Chondrocyte (in vitro differentiated cells): Measurements from ENCODE around the gene PODN. TPM values are rescaled to one million over a fixed set of nuclear protein-coding genes. Genes with fewer than 3 reads are reported as not detected.

Experiments used
- DNase-seq: peaks from one replicate; pipeline ENCODE4 v3.0.0; 2021; ENCODE audit warnings: mixed read lengths, low spot score
- H3K27ac Mint-ChIP-seq: one replicate; pipeline ENCODE4 v1.8.0; 2021; ENCODE audit warnings: mild to moderate bottlenecking, moderate library complexity, mixed read lengths; ENCODE audit not compliant: unreplicated experiment
- H3K27me3 Mint-ChIP-seq: 2 replicates; pipeline ENCODE4 v1.8.0; 2021; ENCODE audit warnings: low read depth, mixed read lengths
- H3K36me3 Mint-ChIP-seq: 2 replicates; pipeline ENCODE4 v1.8.0; 2021; ENCODE audit warnings: low read depth, mixed read lengths
- H3K4me1 Mint-ChIP-seq: 2 replicates; pipeline ENCODE4 v1.8.0; 2021; ENCODE audit warnings: low read depth, mild to moderate bottlenecking, mixed read lengths
- H3K4me3 Mint-ChIP-seq: one replicate; pipeline ENCODE4 v1.8.0; 2021; ENCODE audit warnings: mild to moderate bottlenecking, moderate library complexity, mixed read lengths; ENCODE audit not compliant: unreplicated experiment
- H3K9me3 Mint-ChIP-seq: 2 replicates; pipeline ENCODE4 v1.8.0; 2021; ENCODE audit warnings: low read depth, mixed read lengths
- total RNA-seq: library from RNA; stranded (reverse); gene quantifications from 3 replicates; pipeline ENCODE4 v1.2.1, GENCODE V29; 2021
- TF ChIP-seq, protein P1 (sequence below): fragments of 200-600 bp; sonication (generic); IDR thresholded peaks from 2 replicates; pipeline ENCODE4 v1.5.0; 2021; ENCODE audit warnings: antibody characterized with exemption, mild to moderate bottlenecking, moderate library complexity

Gene PODN
- total RNA-seq, 1 donor from 2014 or later, result 9.2 TPM

DNA sequence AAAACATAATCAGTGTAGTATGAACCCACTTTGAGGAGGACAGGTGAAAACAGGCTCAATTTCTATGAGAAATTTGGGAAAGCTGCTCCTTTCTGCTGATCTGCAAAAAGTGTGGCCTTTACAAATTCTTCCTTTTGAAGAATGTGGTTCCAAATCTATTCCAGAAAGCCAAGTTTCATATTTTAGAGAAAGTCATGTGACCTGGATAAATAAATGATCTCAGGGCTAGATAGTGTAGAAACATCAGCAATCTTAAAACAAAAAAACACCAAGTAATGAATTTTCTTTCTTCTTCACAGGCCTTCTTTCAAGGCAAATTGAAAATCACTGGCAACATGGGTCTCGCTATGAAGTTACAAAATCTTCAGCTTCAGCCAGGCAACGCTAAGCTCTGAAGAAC is 11.7 kb upstream of the PODN start:
- Mint-ChIP-seq H3K27ac (peak overlapping the region; percentile 47), H3K4me1 (peaks cover 41% of the 10 kb centered on the region), H3K9me3 (no peaks in the 10 kb centered on the region), H3K36me3 (peaks cover 29% of the 10 kb centered on the region), H3K27me3 (no peaks in the 10 kb centered on the region), H3K4me3 (no peak overlapping the region)
- no peak for DNase-seq
- TF ChIP-seq, protein P1, sequence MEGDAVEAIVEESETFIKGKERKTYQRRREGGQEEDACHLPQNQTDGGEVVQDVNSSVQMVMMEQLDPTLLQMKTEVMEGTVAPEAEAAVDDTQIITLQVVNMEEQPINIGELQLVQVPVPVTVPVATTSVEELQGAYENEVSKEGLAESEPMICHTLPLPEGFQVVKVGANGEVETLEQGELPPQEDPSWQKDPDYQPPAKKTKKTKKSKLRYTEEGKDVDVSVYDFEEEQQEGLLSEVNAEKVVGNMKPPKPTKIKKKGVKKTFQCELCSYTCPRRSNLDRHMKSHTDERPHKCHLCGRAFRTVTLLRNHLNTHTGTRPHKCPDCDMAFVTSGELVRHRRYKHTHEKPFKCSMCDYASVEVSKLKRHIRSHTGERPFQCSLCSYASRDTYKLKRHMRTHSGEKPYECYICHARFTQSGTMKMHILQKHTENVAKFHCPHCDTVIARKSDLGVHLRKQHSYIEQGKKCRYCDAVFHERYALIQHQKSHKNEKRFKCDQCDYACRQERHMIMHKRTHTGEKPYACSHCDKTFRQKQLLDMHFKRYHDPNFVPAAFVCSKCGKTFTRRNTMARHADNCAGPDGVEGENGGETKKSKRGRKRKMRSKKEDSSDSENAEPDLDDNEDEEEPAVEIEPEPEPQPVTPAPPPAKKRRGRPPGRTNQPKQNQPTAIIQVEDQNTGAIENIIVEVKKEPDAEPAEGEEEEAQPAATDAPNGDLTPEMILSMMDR, result no peak

DNA sequence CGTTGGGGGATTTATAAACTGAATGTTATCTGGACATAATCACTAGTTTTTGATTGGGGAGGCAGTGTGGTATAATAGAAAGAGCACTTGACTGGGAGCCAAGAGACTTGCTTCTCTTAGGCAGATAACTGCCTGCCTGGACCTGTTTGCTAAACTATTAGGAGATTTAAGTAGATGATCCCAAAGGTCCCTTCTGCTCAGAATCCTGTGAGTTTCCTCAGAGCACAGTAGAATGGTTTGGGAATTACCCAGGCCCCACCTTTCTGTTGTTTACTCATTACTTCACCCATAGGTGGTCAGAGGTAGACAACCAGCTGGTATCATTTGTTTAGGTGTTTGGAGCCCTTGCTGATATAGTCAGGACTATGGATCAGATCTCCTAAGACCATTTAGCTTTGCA is 10.3 kb upstream of the PODN start:
- Mint-ChIP-seq H3K27me3 (no peaks in the 10 kb centered on the region), H3K9me3 (no peaks in the 10 kb centered on the region), H3K27ac (no peak overlapping the region), H3K36me3 (peaks cover 29% of the 10 kb centered on the region), H3K4me1 (peaks cover 40% of the 10 kb centered on the region), H3K4me3 (no peak overlapping the region)
- no peak for DNase-seq
- TF ChIP-seq, protein P1, result no peak

DNA sequence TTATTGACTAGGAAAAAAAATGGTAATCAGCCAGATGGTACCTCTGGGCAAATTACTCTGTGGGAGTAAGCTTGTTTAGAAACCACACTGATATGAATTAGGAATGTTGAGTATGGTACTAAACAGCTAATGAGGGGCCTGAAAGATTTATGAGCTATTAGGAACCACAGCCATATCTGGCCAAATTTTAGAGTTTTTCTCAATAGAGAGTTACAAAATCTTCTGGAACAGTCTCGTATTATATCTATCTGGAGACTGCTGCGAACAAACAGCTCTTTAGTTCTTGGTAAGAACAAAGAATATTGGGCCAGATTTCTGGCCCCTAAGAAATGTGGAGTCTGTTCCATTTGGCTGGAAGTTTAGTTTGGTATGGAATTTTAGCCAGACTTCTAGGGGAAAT is 4.9 kb upstream of the PODN start:
- no peaks in the 10 kb centered on the region for H3K9me3 Mint-ChIP-seq

DNA sequence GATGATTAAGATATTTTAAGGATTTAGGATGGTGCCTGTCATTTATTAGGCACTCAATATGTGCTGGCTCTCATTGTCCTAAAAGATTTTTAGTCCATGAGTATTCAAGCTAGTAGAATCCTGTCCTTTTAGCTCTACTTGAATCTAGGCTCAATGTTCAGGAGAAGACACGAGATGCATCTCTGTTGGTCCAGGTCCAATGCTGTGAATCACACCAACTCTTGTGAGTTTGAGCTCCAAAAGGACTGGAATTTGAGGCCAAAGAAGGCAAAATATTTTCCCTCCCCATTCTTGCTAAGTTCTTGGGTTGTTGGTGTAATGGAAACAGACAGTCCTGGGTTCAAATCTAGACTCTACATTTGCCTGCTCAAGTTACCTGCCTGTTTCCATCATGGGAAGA is 1.4 kb upstream of the PODN start:
- Mint-ChIP-seq H3K27me3 (no peaks in the 10 kb centered on the region), H3K4me1 (peaks cover 10% of the 10 kb centered on the region), H3K4me3 (no peak overlapping the region), H3K9me3 (no peaks in the 10 kb centered on the region), H3K36me3 (peaks cover 1% of the 10 kb centered on the region), H3K27ac (no peak overlapping the region)
- TF ChIP-seq, protein P1, result no peak
- DNase-seq, result no peak

More for the DNA sequence above, 4.9 kb upstream of the PODN start:
- peaks cover 10% of the 10 kb centered on the region for H3K4me1 Mint-ChIP-seq
- H3K4me3 Mint-ChIP-seq, result no peak overlapping the region
- TF ChIP-seq, protein P1, result no peak
- H3K27ac Mint-ChIP-seq, result no peak overlapping the region
- peaks cover 20% of the 10 kb centered on the region for H3K36me3 Mint-ChIP-seq
- no peak for DNase-seq
- H3K27me3 Mint-ChIP-seq, result no peaks in the 10 kb centered on the region

DNA sequence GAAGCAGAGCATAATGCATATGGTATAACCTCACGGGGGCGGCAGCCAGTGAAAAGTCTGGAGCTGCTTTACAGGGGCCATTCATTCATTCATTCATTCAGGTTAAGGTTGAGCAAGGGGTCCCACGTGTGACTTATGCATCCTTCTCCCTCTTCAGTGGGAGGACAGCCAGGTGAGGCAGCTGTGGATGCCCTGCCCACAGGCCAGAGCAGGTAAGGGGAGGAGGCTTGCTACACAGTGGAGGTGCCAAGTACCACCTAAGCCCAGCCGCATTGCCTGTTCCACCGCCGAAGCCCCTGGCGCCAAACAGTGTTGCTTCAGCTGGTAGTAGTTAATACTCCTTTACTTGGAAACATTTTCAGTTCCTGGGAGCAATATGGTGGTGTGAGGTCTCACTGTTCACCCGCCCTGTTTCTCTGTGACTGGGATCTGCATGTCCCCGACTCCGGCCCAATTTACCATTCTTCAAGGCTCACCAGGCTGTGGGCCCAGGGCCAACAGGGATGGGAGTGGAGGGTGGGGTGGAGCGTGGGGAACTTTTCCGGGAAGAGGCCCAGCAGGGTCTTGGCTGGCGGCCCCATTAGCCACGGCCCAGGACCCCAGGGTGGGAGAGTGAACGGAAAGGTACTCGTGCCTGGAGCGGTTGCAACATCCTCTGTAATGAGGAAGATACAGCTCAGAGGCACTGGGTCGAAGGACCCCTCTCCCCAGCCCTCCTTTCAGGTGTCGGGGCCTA is 722 bp upstream of the PODN start:
- Mint-ChIP-seq H3K4me3 (peak overlapping the region; percentile 66), H3K9me3 (no peaks in the 10 kb centered on the region), H3K27ac (no peak overlapping the region), H3K4me1 (peaks cover 10% of the 10 kb centered on the region), H3K27me3 (no peaks in the 10 kb centered on the region), H3K36me3 (peaks cover 1% of the 10 kb centered on the region)
- DNase-seq, result peak; percentile 75
- TF ChIP-seq, protein P1, result no peak
